NCI-H128 (cell line): ENCODE data around the gene VPS72.
"Not testable (repeated sequence)": the region's sequence is repeated elsewhere in the genome, so short reads cannot be mapped to it uniquely, and the experiment has no call there.

ENCODE experiments used
- DNase-seq: peaks from one replicate; lab custom pipeline; 2025; ENCODE audit not compliant: unreplicated experiment; lab: John Stamatoyannopoulos, UW

Gene VPS72

DNA sequence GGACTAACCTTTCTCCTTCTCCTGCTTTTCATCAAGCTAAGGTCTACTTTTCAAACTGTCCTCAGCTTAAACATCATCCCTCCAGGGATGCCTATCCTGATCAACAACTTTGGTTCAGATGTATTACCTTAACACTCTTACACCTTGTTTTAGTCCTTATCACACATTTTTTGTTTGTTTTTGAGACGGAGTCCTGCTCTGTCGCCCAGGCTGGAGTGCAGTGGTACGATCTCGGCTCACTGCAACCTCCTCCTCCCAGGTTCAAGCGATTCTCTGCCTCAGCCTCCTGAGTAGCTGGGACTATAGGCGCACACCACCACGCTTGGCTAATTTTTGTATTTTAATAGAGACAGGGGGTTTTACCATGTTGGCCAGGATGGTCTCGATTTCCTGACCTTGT, 1.3 kb downstream of the VPS72 start:
- DNase-seq: not testable (repeated sequence)

DNA sequence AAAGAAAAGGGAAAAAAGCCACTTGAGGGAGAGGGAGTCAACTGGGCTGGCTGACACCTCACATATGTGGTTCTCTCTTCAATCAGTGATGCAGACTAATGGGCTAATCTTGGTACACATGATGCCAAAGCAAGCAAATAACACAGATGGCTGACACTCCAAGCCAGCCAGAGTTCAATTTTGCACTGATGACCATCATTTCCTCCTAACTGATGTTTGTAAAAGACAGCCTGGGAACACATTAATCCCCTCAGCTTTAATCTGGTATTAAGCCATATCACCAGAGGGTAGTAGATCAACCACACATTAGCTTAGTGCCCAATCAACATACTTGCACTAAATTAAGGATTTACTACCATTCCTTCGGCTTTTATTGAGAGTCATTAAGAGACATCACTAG, 2.8 kb downstream of the VPS72 start:
- no peak for DNase-seq

DNA sequence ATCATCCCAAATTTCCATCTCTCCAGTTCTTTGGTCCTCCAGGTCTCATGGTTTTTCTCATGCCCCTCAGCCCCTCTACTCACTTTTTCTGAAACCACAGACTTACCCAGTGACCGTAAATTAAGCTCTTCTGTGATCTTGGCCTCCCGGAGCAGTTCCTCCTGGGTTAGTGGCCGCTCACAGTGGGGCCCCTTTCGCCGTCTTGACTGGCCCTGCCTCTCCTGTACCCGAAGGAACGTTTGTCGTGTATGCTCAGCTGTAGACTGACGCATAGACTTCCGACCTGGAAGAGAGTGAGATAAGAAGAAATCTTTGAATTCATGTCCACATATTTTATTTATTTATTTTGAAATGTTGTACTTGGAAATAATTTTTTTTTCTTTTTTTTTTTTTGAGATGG, 5.8 kb downstream of the VPS72 start:
- no peak for DNase-seq

DNA sequence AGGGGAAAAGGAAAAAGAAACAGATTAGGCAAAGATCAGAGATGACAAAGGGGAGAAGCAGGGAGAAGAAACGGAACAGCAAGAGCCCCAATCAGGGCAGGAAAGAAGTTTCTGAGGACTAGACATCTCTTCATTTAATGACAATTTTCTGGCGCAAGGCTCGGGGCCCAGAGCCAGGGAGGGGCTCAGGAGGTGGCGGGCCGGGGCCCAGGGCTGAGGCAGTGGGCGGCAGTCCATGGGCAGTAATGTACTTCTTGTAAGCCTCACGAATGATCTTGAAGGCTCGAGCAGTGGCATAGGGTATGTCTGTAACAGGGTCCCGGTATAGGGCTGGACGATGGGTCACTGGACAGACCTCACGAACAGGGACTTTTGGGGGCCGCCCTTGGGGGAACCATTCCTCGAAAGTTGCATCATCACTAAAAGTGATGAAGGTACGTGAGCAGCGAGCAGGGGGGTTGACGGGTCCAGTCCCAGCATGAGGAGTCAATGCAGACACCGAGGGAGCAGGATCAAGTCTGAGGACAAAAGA, 13.4 kb downstream of the VPS72 start:
- DNase-seq: no peak

DNA sequence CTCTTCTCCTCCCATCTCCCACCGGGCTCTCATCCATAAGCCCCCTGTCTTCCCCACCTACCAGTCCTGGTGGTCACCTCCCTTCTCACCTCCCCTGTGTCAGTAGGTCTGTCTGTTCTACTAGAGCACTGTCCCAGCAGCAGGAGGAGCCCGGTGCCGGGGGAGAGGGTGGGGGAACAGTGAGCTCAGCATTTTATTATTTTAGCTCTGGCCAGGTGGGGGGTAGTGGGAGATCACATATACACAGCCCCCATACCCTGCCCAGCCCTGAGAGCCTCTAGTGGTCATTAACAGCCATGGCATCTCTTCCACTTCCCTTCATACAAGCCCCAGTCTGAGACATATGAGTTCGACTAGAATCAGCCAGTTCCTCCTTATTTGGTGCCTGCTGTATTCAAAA, 14.1 kb downstream of the VPS72 start, which contains the start of gene TMOD4:
Gene TMOD4, minus strand, starts transcription at position 119 of the 400 bp plus-strand sequence. CDS start 1,106 bp downstream, outside the sequence.
- no peak for DNase-seq

DNA sequence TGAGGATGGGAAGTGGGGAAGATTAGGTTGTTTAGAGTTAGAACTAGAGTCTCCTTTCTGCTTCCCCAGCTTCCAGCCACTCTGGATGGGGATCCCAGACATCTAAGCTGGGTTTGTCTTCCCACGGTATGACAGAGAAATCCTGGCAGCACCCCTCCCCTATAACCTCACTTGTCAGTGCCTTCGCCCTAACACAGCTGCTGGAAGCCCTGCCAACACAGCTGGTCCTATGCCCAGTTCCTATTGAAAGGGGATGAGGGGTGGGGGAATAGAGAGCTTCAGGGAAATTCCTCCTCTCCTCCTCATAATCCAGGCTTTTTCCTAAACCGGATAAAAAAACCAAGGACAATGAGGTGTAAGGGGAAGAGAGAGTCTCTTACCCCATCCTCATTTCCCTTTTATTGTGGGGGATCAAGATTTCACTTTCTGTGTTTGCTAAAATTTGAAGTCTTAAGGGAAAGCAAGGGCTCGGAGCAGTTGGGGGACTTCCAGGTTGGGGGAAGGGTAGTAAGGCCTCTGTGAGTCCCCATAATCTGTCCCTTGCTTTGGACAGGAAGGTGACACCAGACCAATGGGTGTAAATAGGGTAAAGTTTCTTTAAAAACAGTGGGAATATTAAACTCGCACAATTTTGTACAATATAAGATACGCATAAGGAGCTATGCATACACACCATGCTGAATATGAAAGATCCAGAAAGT, 14.8 kb downstream of the VPS72 start:
- no peak for DNase-seq

DNA sequence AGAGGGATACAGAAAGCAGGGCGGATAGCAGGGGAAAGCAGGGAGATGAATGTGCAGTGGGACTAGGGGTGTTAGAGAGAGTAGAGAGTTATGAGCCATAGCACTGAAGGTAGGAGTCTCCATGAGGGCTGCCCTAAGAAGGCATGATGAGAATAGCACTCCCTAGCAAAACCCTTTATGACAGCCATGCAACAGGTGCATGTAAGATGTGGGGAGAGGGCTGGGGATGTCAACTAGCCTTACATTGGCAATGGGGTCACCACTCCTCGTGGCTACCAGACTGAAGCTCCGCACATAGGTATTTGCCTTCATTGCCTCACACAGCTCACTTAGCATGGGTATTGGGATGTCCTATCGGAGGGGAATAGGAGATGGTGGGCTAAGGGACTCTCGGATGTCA, 18.8 kb downstream of the VPS72 start:
- DNase-seq: no peak

DNA sequence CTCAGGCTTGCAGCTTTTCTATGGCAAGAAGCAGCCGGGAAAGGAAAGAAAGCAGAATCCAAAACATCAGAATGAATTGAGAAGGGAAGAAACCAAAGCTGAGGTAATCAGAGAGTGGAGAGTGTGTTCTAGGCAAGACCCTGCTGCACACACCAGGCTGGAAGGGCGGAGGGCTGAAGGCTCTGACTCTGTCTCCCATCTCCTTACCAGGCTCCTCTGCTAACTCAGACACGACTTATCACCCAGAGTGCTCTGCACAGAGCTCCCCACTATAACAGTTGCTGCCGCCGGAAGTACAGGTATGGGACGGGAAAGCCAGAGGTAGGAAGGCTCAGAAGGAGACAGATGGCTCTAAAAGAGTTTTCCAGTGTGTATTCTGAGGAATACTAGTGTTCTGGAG, 22.9 kb downstream of the VPS72 start:
- DNase-seq: no peak

DNA sequence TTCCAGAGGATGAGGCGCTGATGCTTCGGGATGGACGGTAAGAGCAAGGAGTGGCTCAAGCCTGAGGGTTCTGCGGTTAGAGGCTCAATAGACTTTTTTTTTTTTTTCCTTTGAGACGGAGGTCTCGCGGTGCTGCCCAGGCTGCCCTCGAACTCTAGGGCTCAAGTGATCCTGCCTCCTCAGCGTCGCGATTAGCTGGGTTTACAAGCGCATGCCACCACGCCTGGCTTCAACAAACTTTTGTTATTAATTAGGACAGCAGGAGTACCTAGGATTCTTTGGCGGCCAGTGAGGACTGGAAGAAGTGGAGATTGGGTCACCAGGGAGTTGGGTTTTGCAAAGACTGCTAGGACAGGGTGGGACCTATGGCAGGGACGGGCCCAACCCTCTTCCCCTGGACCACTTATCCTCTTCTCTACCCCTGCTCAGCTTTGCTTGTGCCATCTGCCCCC, 23.5 kb downstream of the VPS72 start:
- DNase-seq: no peak

DNA sequence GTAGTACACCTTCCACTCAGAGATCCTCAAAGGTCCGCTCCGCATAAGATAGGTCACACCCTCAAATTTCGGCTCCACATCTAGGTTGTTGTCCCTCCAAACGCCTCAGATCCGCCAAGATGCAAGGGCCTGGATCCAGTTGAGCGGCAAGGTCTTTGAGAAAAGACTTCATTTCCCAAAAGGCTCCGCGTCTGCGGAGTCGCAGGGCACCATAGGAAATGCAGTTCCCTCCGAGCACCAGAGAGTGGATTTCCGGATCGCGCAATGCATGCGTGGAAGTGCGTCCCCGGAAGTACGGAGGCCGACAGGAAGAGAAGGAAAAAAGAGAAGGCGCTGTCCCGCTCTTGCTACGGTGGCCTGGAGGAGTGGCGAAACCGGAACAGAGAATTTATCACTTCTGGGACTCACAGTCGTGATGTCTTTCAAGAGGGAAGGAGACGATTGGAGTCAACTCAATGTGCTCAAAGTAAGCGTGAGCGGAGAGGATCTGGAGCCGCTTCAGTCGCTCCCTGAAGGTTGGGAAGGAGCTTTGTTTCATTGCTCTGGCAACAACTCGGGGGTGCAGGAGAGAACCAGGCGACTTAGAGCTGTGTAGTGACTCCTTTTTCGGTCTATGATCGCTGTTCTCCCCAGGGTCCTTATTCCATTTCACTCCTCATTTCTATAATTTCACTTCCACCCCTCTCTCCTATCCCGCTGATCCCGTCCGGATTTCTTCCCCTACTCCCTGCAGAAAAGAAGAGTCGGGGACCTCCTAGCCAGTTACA, 24.1 kb downstream of the VPS72 start, which contains the start of the genes LYSMD1 and SCNM1:
Gene LYSMD1, minus strand, starts transcription at position 165 of the 767 bp plus-strand sequence. CDS start 644 bp downstream, outside the sequence.
Gene SCNM1, plus strand, starts transcription at position 407 of the 767 bp plus-strand sequence. Its CDS starts 9 bp downstream, at position 416.
- DNase-seq: peak; percentile 99

DNA sequence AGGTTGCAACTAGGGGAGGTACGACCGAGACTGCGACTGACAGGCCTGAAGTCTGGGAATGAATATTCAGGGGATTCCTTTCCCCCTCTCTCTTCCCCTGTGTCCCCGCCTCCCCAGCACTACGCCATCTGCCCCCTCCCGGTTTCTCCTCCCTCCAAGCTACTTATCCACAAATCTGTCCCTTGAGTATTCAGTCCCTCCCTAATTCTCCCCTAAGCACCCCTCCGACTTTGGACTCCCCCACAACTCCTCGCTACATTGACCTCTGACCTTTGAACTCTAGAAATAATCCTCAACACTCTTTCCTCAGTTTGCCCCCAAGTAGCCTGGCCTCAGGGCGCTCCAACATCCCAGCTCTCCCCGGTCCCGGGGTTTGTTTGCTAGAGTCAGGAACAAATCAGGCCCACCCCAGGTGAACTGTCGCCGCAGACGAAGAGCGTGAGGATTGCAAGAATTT, 24.7 kb downstream of the VPS72 start:
- peak; percentile 48 for DNase-seq

DNA sequence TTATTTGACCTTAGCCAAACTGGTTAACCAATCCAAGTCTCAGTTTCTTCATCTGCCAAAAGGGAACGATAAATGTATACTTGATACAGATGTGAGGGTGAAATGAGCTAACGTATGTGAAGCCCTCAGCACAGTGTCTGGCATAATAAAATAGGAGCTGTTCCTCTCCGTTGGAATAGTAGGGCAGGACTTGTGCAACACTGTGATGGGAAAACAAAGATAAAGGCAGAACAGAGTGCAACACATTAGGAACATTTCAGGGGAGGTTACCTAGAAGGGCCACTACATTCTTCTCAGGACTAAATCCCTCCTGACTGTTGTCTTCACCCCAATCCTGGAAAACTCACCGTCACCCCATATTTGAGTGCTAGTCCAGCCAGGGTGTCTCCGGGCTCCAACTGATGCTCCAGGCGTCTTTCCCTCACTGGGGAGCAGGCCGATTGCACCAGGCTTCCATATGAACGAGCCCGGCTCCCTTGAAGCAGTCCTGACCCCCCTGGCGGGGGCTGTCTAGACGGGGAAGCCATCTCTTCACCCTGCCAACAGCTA, 25.2 kb downstream of the VPS72 start:
- DNase-seq: no peak

DNA sequence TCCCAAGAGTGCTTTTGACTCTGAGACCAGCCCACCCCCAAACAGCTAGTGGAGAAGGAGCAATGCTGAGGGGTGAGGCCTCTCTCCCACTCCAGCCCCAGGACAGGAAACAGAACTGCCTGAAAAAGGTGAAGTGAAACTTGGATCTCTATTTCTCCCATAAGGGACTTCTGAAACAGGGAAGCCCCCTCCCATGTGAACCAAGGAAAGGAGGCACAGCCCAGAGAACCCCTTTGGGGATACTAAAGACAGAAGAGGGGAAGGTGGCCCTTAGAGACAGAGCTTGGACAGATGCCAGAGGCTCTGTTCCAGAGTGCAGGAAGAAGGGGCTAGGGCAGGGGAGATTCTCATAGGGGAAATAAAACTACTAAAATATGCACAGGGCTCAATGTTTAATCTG, 30.6 kb downstream of the VPS72 start:
- DNase-seq: no peak

DNA sequence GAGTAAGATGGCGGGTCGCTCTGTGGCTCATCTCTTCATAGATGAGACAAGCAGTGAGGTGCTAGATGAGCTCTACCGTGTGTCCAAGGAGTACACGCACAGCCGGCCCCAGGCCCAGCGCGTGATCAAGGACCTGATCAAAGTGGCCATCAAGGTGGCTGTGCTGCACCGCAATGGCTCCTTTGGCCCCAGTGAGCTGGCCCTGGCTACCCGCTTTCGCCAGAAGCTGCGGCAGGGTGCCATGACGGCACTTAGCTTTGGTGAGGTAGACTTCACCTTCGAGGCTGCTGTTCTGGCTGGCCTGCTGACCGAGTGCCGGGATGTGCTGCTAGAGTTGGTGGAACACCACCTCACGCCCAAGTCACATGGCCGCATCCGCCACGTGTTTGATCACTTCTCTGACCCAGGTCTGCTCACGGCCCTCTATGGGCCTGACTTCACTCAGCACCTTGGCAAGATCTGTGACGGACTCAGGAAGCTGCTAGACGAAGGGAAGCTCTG, 31.2 kb downstream of the VPS72 start:
- DNase-seq: no peak

DNA sequence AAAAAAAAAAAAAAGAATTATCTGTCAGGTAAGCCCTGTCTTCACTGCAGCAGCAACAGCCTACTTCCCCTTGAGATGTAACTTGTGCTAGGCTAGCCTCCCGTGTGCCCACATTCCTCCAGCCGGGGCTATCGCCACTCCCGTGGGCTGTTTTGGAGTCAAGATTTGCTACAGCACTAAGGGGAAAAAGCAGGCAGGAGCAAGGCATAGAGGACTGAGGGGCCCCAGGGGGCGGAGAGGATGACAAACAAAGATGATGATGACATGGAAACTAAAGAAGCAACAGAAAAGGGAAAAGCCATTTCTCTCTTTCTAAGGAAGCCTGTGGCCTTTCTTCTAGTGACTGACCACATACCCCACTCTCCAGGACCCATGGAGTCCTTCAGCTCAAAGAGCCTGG, 31.7 kb downstream of the VPS72 start:
- DNase-seq: no peak

DNA sequence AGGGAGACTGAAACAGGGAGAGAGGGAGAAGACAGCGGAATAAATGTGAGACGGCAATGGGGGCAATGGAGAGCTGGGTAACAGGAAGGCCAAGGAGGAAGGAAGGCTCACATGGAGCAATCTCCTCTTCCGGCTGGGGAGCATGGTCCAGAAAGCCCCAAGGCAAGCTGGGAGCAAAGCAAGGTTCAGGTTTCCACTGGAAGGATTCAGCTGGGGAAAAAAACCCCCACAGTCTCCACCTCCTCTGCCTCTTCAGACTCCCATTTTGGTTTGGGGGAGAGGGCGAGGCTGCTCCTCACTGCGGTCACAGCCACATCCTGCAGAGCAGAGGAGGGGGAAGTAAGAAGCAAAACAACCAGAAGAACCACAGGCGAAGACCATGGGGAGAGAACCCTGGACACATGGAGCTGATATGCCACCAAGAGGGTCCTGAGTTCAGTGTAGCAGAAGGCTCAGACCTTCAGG, 32.9 kb downstream of the VPS72 start:
- DNase-seq: no peak

DNA sequence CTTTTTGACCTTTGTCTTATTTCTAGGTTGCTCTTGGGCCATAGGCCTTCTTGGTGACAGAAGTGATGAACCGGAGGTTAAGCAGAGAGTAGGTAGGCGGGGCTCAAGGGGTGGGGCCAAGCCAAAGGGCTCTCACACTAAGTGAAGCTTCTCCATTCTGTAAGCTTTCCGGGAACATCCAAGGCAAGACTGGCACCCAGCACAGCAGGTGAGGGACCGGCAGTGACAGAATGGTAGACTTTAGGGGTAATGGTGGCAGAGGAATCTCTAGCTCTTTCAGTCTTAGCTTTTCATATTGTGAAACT, 33.5 kb downstream of the VPS72 start, which contains the start of gene TNFAIP8L2:
Gene TNFAIP8L2, plus strand, starts transcription at position 135 of the 305 bp plus-strand sequence. CDS start 2,049 bp downstream, outside the sequence.
- DNase-seq: no peak

DNA sequence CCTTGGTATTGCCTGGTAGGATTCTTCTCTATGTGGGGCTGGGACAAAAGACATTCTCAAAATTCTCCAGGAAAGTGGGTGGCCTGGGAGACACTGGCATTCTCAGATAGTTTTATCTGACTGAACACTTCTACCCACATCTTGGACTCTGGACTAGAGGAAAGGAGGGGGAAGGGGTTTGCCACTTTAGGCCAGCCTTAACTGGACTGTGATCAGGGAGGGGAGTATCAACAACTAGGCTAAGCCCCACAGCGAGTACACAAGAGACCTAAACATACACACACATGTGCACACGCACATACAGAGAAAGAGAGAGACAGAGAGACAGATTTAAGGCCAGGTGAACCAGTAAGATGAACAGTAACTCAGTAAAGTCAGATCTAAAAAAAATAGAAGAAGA, 42.3 kb downstream of the VPS72 start:
- DNase-seq: no peak

DNA sequence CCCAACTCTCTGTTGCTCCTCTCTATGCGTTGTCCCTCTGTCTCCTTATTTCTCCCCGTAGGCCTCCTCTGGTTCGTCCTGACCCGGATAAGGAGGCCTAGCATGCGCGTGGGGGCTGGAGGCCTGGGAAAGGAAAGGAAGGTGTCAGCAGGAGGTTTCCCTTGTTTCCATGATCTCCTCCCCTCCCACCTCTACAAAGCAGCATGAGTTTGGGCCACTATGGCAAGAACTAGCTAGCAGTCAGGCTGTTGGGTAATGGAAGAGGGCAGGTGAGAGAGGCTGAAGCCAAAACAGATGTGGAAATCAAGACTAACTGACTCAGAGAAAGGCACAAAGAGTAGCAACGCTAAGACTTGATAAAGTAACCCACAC, 42.9 kb downstream of the VPS72 start:
- DNase-seq: no peak

DNA sequence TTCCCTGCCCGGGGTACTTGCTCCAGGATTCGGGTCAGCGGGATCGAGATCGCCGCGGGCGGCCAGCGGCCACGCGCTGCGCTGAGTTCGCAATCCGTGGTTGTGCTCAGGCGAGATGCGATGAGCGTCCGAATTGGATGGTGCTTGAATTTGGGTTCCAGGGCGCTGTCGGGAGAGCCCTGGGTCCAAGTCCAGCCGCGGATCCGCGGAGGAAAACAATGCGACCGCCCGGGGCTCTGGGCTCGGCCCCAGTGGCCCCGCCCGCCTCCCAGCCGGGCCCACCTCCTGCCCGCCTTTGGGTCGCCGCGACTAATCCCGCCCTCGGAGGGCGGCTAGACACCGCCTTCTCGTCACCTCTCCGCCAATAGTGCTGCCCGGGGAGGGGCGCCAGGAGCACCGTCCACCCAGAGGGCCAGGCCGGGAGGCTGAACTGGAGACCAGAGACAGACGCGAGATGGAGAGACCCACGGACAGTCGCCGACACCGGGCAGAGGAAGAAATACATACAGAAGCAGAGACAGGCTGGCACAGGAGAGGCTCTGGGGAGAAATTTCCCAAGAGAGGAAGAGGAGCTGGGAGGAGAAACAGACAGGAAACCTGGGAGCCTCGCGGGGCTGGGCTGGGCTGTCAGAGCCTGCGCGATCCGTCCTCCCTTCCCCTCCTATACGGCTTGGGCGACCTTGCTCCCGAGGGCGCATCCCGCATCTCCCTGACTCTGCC, 43.4 kb downstream of the VPS72 start, which contains the start of gene SEMA6C:
Gene SEMA6C, minus strand, starts transcription at position 220 of the 720 bp plus-strand sequence. CDS start 4,010 bp downstream, outside the sequence.
- DNase-seq: peak; percentile 75

DNA sequence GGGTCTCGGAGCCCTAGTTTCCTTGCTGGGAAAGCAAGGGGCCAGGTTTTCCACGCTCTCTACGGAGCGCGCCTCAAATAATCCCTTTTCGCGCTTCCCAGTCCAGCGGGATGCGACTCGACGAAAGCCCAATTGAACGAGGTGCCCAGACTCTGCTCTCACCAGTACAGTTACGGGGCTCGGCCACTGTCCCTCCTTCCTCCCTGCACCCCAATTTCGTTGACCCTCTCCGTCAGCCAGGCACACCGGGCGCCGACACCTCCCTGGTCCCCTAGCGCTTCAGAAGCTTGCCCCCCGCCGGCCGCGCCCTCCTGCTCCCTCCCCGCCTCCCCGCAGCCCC, 44.0 kb downstream of the VPS72 start:
- DNase-seq: no peak
